ENCODE measurements around the gene NUP98.
"Not testable (repeated sequence)": the region's sequence is repeated elsewhere in the genome, so short reads cannot be mapped to it uniquely, and the experiment has no call there.

The NUP98 gene

DNA sequence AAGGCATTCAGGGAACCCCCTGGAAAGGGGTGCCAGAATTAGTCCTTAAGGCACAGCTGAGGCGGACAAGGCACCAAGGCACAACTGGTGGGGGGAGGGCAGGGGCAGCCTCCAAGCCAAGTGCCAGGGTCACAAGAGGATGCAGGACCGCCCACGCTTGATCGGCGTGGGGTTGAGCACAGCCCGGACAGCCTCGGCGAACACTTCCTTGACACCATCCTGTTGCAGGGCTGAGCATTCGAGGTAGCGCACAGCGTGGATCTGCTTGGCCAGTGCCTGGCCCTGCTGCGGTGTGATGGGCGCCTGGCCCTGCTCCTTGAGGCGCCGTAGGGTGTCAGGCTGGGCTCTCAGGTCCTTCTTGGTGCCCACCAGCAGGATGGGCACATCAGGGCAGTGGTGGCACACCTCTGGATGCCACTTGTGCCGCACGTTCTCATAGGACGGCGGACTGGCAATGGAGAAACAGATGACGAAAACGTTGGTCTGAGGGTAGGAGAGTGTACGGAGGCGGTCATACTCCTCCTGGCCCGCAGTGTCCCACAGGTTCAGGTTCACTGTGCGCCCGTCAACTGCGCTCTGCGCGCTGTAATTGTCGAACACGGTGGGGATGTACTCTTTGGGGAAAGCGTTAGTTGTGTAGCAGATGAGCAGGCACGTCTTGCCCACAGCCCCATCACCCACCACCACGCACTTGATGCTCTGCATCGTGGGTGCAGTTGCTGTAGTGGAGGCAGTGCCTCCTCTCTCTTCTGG is 30.3 kb upstream of the NUP98 start:
- in situ Hi-C loops (cut with MboI; ENCODE audit: low sequenced_read_pairs) = no loop called here

DNA sequence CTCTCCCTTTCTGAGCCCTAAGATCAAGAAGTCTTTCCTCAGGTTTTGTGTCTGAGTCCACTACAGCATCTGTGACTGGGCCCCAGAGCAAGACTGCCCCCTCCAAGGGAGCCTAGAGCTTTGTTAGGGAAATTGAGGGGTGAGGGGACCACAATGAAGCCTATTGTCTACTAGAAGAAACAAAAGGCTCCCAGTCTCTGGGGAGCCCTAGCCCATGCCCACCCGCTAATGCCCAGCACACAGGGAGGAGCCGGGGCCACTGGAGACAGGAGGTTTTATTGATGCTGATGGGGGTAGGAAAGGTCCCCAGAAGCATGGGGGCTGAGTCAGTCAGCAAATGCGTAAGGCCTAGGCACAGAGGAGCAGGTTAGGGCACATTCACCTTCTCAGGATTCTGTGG is 29.4 kb upstream of the NUP98 start:
- in situ Hi-C loops (cut with MboI; ENCODE audit: low sequenced_read_pairs) = no loop called here

DNA sequence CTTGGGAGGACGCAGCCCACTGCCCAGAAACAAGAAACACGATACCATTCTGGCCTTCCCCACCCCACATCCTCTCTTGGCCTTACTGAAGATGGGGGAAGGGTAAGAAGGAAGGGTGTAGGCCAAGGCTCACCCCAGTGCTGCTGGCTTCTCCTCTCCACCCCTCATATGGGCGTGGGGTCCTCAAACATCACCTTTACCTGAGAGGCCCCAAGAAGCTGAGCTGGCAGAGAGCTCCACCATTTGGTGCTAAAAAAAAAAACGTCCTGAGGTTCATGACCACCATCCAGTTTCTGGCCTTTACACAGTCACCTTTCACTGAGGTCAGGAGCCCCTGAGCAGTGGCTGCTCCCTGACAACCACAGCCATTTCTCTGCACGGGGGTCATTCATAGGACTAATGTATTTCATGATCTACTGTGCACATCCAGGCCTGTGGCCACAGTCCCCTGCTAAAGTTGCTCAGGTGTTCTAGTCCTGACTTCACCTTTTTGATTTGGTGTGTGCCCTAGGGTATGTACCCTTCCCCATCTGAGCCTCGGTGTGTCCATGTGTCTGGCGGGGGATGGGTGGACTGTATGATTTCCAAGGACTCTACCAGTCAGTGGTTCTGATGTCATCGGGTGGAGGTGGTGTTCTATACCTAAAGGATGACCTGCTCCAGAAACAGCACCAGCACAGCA is 28.3 kb upstream of the NUP98 start:
- in situ Hi-C loops (cut with MboI; ENCODE audit: low sequenced_read_pairs) = no loop called here

DNA sequence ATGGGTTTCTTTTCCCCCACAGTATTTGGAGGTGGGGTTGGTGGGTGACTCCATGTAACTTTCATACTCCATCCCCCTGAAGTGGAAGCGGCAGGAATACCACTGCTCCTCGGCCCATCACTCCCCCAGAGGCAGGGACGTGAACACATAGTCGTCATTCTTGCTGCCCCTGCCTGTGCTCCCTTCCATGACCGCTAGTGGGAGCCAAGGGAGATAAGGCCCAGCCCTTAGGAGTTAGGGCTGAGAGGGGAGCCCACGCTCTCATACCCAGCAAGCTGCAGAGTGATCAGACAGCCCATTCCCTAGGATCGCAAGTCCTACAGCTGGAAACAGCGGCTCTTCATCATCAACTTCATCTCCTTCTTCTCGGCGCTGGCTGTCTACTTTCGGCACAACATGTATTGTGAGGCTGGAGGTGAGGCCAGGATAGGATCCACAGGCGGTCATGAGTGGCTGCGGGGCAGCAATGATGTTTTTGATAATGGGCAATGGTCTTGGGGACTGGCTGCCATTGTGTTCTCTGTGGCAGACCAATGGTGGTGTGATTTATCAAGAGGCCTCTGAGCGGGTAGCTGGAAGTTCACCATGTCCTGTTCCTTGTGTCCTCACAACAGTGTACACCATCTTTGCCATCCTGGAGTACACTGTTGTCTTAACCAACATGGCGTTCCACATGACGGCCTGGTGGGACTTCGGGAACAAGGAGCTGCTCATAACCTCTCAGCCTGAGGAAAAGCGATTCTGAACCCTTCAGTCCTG is 27.5 kb upstream of the NUP98 start:
- in situ Hi-C loops (cut with MboI; ENCODE audit: low sequenced_read_pairs) = no loop called here

DNA sequence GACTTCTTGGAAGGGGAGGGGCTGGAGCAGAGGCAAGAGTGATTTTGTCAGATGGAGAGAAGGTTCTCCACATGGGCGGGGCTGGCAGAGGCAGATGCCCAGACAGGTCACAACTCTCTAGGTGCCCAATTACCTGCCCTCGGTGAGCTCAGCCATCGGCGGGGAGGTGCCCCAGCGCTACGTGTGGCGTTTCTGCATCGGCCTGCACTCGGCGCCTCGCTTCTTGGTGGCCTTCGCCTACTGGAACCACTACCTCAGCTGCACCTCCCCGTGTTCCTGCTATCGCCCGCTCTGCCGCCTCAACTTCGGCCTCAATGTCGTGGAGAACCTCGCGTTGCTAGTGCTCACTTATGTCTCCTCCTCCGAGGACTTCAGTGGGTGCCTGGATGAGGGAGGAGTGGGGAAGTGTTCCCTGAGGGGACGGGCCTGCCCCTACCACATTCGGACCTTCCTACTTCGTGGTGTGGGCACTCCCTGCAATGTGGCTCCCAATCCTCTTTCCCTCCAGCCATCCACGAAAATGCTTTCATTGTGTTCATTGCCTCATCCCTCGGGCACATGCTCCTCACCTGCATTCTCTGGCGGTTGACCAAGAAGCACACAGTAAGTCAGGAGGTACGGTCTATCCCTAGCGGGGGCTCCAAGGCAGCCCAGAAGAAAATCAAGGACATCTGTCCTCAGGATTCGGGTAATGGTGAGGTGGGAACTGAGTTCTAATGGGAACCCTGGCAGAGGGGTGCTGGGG is 26.6 kb upstream of the NUP98 start:
- in situ Hi-C loops (cut with MboI; ENCODE audit: low sequenced_read_pairs) = no loop called here

DNA sequence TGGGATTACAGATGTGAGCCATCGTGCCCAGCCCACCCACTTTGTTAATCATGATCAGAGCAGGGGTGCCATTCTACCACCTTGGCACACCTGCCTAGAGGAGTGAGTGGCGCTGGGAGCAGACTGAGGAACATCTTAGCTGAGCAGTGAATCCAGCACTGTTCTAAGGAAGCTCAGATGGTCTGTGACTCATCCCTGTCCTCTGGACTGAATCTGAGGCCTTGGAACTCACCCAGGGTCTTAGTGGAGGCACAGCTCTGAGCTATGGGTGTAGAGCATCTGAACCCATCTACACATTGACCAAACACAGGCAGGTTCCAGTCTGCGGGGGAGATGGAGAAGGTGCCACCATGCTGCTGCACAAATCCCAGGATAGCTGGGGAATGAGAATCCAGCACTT is 25.9 kb upstream of the NUP98 start:
- in situ Hi-C loops (cut with MboI; ENCODE audit: low sequenced_read_pairs) = no loop called here

DNA sequence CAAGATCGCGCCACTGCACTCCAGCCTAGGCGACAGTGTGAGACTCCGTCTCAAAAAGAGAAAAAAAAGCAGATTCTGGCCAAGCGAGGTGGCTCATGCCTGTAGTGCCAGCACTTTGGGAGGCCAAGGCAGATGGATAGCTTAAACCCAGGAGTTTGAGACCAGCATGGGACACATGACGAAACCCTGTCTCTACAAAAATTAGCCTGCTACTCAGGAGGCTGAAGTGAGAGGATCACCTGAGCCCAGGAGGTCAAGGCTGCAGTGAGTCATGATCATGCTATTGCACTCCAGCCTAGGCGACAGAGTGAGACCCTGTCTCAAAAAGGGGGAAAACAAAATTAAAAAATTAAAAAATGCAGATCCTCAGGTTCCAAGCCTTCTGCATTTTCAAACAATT is 25.0 kb upstream of the NUP98 start:
- in situ Hi-C loops (cut with MboI; ENCODE audit: low sequenced_read_pairs) = no loop called here

DNA sequence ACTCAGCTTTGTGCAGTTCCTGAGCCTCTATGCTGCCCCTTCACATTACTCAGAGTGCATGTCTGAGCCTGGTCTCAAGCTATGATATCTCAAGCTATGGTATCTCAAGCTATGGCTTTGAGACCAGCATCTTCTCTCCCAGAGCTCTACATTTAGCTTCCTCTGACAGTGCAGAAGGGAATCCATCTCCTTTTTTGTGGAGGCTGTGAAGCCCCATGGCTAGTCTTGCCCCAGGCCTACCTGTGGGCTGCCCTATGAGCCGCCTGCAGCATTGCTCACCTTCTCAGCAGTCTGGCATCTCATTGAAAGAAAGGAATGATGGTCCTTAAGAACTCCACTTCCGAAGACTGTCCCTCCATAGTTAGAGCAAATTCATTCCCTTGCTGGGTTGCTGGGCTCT is 23.6 kb upstream of the NUP98 start:
- in situ Hi-C loops (cut with MboI; ENCODE audit: low sequenced_read_pairs) = no loop called here

DNA sequence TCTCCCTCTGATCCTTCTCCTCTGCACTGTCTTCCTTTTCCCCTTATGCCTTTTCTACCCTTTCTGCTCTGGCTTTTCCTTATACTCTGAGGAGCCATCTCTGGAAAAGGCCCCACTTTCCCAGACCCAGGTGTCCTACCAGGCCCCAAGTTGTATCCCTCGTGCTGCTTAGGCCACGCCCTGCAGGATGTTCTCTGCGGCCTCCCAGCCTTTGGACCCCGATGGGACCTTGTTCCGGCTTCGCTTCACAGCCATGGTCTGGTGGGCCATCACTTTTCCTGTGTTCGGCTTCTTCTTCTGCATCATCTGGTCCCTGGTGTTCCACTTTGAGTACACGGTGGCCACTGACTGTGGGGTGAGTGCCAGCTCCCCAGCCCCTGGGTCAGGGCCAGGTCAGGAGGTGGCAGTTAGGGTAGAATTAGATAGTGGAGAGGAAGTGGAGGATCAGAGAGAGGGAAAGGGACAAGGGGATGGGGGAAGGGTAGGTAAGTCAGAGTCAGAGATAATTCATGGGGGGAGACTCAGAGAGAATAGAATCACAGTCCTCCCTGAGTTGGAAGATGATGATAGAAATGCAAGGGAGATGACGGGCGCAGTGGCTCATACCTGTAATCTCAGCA is 19.9 kb upstream of the NUP98 start:
- in situ Hi-C loops (cut with MboI; ENCODE audit: low sequenced_read_pairs) = no loop called here

DNA sequence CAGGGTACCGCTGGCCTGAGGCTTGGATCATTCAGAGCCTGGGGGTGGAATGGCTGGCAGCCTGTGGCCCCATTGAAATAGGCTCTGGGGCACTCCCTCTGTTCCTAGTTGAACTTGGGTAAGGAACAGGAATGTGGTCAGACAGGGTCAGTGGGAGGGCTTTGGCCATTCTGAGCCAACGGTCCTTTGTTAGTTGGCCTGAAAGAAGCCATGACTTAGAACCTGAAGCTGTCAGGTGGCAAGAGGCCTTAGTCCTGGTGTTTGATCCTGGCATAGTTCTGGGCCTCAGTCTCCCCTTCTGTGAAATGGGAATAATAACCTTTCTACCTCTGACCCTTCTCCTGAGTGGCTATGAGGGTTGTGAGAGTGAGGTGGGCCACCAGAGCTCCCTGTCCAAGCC is 19.3 kb upstream of the NUP98 start:
- in situ Hi-C loops (cut with MboI; ENCODE audit: low sequenced_read_pairs) = no loop called here

DNA sequence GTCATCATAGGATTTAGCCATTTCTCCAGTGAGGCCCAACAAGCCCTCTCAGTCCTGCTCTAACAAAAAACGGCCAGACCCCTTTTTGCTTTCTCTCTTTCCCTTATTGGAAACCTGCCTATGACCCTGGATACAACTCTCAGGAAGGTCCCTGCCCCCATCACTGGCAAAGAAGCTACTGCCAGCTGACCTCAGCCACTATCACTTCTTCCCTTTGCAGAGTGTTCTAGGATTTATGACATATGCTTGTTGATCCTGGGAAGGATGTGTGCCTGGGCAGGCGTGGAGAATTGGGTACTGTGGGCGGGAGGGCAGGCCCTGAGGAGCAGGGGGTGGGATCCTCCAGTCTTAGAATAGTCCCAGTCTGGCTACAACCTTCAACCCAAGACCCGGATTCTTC is 18.5 kb upstream of the NUP98 start:
- in situ Hi-C loops (cut with MboI; ENCODE audit: low sequenced_read_pairs) = no loop called here

DNA sequence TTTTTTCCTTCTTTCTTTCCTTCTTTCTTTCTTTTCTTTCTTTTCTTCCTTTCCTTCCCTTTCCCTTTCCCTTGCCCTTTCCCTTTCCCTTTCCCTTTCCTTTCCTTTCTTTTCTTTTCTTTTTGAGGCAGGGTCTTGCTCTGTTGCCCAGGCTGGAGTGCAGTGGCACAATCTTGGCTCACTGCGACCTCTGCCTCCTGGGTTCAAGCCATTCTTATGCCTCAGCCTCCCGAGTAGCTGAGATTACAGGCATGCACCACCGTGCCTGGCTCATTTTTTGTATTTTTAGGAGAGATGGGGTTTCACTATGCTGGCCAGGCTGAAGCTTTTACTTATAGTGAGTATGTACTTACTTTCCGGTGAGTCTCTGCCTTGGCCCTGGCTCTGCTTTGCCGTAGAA is 17.5 kb upstream of the NUP98 start:
- in situ Hi-C loops (cut with MboI; ENCODE audit: low sequenced_read_pairs) = not testable (repeated sequence)

DNA sequence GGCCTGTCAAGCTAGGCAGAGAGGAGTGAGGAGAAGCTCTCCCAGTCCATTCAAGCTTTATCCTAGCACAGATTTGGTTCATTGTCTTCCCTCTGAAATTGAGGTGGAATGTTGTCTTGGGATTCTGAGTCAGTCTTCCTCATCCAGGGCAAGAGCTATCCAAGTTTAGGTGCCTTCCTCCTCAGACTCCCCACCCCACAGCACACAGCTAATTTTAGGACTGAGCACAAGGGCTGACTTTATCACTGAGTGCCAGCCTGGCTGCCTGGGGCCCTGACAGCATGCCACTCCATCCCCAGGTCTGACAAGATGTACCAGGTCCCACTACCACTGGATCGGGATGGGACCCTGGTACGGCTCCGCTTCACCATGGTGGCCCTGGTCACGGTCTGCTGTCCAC is 13.6 kb upstream of the NUP98 start:
- in situ Hi-C loops (cut with MboI; ENCODE audit: low sequenced_read_pairs) = no loop called here

DNA sequence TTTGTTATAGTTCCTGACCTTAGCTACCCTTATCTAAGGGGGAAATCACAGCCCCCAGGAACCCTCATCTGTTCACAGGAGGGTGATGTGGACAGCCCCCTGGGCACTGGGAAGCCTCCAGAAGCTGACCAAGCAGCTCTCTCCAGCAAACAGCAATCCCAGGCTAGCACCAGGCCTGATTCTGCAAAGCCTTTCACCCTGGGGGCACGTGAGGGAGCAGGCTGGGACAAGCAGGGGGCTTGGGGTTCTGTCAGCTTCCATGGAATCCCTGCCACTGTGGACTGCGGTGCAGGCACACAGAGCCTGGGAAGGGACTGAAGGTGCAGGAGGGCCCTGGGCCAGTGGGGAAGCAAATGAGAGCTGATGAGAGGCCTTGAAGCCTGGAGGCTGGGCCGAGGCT is 13.1 kb upstream of the NUP98 start:
- in situ Hi-C loops (cut with MboI; ENCODE audit: low sequenced_read_pairs) = no loop called here

DNA sequence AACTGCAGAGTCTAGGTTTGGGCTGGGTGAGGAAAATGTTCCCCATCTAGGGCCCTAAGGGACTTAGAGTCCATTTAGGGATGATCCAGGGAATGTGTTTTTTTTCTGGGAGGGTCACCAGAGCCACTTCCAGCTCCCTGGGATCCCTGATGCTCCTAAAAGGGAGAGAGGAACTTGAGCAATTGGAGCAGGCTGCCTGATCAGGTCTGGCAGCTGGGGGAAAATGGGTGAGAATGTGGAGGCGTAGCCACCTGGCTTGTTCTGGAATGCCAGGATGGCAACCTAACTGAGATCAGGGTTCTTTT is 12.2 kb upstream of the NUP98 start:
- in situ Hi-C loops (cut with MboI; ENCODE audit: low sequenced_read_pairs) = no loop called here

DNA sequence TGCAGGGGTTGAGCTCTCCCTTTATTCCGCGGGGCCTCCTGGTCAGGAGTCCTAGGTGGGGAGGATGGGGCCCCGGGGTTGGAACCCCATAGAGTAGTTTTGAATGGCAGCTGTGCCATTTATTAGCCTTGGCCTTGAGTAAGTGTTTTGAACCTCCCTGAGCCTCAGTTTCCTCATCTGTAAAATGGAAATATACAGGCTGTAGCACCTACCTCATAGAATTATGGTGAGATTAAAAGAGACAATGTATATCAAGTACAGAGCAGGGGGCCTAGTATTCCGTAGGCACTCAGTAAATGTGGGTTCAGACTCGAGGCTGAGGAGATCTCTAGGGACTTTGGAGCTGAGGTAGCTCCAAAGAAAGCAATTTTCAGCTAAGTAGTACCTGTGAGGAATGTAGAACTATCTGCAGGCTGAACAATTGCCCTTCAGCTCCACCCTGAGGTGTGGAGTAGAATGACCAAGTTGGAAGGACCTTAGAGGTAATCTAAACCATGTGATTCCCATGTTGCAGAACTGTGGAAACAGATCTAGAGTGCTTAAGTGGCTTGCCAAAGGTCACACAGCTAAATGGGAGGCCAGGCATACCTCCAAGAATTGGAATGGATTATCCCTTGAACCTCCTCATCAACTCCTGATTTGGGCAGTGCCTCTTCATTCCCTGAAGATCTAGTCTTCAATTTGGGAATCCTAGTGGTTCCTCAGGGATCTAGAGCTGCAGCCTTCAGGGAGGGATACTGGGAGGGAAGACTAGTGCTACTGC is 11.7 kb upstream of the NUP98 start:
- in situ Hi-C loops (cut with MboI; ENCODE audit: low sequenced_read_pairs) = no loop called here

DNA sequence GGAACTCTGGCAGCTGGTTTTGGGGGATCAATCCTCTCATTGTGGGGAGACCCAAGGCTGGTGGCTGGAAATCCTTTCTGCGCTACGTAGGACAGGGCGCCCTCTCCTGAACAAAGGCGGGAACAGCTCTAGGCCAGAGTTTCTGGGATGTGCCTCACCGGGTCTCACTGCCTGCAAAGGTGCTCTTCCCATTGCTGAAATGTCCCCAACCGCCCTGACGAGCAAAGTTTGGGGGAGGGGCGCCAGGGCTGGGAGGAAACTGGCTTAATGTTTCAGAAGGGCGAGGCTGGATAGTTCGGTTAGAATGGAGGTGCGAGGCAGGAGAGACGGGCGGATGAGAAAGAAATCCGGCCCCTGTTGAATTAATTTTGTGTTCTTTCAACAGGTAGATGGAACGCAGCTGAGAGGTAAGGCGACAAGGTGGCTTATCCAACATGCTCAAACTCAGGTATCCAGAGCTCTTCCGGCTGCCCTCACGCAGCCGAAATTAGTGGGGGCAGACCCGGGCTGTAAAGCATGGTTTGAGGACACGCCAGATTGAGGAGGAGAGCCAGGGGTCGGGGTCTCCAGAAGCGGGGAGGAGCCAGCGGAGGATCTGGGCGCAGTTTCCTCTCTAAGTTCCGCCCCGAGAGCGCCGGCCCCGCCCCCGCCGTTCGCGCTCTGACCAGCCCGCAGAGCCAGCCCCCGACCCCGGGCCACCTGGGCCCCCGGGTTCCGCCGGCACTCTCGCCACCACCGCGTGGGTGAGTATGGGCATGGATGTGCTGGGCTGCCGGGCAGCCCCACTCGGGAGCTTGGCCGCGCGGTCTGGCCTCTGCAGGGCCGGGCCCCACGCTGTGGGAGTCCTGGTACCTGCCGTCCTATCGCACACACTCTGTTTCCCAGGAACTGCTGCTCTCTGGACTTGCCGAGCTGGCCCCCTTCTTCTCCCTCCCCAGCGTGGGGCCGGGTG is 10.8 kb upstream of the NUP98 start, which contains the start of gene PGAP2:
Gene PGAP2 (plus strand): TSS at position 652 of the 952 bp plus-strand sequence. CDS start 2,700 bp downstream, outside the sequence.
- in situ Hi-C loops (cut with MboI; ENCODE audit: low sequenced_read_pairs) = no loop called here

DNA sequence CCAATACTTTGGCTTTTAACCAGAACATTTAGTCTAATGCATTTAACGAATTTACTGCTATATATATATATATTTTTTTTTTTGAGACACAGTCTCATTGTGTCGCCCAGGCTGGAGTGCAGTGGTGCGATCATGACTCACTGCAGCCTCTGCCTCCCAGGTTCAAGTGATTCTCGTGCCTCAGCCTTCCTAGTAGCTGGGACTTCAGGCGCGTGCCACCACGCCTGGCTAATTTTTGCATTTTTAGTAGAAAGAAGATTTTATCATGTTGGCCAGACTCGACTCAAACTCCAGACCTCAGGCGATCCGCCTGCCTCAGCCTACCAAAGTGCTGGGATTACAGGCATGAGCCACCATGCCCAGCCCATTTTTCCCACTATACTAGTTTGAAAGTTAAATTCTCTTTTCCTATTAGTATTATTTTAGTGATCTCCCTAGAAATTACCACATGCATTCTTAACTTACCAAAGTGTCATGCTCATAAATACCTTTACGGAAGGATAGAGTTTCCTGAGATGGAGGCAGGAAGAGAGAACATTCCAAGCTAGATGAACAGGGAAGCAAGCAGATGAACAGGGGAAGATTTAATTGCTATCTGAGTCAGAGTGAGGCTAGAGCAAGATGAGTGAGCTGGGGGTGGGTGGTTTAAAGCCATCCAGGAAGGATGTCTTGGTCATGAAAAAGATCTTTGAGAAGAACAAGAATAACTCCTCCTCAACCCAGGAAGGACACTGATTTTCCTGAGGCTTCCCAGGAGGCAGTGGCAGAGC is 6.6 kb upstream of the NUP98 start:
- in situ Hi-C loops (cut with MboI; ENCODE audit: low sequenced_read_pairs) = no loop called here
